GM12864 (cell line): ENCODE measurements around the gene BZW2.

Source experiments
- DNase-seq: peaks from one replicate; pipeline ENCODE4 v3.0.0-alpha.2; 2011; ENCODE audit warnings: low read depth
- H3K4me3 ChIP-seq: 2 replicates; pipeline ENCODE4 v1.5.1; 2011; ENCODE audit warnings: mild to moderate bottlenecking, low read depth, low read length, control low read depth
- TF ChIP-seq, protein P1 (sequence below): IDR thresholded peaks from 2 replicates; pipeline ENCODE4 v1.5.1; 2011; ENCODE audit warnings: low read depth, mild to moderate bottlenecking, moderate library complexity, low read length, control low read depth, inconsistent platforms; ENCODE audit errors: missing control alignments

BZW2 gene

DNA sequence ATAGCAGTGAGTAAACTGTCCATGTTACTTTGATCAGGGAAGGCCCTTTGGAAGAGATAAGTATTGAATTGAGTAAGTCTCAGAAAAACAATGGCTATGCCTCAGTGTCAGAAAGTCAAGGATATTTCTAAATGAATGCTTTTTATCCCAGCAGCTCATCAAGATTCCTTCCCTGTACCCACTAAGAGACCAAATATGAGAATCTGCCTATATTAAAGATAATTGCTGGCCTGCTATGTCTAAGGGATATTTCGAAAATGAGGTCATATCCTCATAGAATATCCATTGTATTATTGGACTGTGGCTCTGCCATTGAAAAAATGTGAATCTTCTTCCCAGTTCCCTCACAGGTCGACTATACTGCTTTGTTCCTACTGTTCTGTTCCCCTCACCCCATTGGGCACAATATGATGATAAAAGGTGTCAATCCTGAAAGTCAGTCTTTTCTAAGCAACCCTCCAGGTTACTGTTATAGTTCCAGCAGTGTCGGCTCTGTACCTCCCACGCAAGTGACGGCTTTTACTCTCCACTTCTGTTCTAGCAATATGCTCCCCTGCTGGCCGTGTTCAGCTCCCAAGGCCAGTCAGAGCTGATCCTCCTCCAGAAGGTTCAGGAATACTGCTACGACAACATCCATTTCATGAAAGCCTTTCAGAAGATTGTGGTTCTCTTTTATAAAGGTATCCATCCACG is 51.7 kb downstream of the BZW2 start:
- no peak overlapping the region for H3K4me3 ChIP-seq
- DNase-seq: no peak
- TF ChIP-seq, protein P1, sequence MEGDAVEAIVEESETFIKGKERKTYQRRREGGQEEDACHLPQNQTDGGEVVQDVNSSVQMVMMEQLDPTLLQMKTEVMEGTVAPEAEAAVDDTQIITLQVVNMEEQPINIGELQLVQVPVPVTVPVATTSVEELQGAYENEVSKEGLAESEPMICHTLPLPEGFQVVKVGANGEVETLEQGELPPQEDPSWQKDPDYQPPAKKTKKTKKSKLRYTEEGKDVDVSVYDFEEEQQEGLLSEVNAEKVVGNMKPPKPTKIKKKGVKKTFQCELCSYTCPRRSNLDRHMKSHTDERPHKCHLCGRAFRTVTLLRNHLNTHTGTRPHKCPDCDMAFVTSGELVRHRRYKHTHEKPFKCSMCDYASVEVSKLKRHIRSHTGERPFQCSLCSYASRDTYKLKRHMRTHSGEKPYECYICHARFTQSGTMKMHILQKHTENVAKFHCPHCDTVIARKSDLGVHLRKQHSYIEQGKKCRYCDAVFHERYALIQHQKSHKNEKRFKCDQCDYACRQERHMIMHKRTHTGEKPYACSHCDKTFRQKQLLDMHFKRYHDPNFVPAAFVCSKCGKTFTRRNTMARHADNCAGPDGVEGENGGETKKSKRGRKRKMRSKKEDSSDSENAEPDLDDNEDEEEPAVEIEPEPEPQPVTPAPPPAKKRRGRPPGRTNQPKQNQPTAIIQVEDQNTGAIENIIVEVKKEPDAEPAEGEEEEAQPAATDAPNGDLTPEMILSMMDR: no peak

DNA sequence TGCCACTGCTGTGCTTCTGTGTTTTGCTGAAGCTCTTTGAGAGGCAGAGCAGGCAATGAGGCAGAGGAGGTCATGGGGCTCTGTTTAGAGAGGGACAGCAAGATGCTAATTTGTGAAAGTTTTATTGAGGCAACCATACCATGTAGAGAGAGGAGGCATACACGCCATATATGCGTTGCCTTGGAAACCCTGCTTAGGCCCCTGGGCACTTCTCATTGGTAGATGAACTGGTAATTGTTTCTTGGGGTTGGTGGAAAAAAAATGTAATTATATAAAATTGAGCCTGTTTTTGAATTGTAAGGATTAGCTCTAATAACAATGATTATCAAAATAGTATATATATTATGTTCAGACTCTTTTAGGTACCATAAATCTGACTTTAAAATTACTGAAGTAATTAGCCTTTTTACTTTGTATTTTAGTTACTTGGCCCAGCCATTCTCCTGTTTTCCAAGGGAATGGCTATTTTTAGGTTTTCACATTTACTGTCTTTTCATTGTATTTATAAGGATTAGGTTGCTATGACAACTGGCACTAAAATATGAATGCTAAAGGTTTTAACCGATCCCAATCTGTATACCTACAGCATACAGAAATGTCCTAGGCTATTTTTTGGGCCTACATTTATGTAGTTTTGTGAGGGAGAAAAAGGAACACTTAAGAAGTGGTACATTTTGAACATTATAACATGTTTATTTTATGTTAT is 52.4 kb downstream of the BZW2 start:
- H3K4me3 ChIP-seq: no peak overlapping the region
- TF ChIP-seq, protein P1: no peak
- no peak for DNase-seq

DNA sequence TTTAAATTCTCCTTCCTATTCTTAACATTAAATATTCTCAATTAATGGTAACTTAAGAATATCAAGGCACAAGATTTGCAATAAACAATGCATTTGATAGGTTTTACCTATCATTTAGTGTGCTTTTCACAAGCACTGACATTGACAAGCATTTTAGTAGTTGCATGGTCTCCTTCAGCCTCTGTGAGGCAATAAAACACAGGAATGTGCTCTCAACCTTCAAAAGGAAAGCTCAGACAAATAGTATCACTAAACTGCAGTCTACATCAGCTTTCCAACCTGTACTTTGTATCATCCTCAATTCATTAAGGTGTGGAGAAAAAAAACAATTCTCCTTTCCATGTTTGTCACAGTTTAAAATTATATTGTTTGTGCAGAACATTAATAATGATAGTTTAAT is 56.5 kb downstream of the BZW2 start:
- TF ChIP-seq, protein P1: no peak
- no peak for DNase-seq
- H3K4me3 ChIP-seq: no peak overlapping the region

DNA sequence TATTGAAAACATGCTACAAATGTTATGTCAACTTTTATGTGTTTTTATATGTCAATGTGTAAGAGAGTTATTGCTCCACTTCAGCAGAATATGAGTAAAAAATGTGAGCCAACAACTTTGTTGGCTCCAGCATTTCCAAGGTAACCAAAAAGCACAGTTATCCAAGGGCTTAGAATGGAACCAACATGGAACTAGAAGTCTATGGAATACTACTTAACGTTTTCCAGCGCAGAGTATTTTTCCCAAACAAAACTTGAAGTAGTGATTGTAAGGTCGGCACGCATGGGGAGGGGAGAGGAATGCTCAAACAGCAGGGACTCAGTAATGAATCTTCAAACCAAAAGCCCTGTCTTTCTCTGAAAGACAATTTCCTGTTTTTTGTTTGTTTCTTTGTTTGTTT is 62.5 kb downstream of the BZW2 start:
- TF ChIP-seq, protein P1: no peak
- no peak for DNase-seq
- H3K4me3 ChIP-seq: no peak overlapping the region

DNA sequence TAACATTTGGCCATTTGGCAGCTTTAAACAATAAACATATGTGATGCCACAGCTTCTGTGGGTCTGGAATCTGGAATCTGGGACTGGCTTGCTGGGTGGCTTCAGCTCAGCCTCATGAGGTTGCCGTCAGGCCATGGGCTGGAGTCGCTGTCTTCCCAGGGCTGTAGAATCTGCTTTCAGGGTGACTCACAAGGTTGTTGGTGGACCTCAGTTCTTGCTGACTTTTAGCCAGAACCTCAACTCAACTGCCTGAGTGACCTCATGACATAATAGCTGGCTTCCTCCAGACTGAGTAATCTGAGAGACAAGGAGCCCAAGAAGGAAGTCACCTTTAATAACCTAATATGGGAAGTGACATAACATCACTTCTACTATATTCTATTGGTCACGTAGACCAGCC is 63.0 kb downstream of the BZW2 start:
- no peak overlapping the region for H3K4me3 ChIP-seq
- TF ChIP-seq, protein P1: no peak
- no peak for DNase-seq

DNA sequence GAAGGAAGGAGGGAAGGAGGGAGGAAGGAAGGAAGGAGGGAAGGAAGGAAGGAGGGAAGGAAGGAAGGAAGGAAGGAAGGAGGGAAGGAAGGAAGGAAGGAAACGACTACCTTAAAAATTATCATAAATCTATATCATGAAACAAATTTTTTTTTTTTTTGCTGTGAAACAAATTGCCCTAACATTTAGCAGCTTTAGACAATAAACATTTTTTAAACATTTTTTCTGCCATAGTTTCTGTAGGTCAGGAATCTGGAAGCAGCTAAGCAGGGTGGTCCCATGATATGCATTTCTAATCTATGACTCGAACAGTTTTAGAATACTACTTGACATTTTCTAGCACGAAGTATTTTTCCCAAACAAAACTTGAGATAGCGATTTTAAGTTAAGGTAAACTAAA is 64.7 kb downstream of the BZW2 start:
- no peak overlapping the region for H3K4me3 ChIP-seq
- TF ChIP-seq, protein P1: no peak
- DNase-seq: no peak

DNA sequence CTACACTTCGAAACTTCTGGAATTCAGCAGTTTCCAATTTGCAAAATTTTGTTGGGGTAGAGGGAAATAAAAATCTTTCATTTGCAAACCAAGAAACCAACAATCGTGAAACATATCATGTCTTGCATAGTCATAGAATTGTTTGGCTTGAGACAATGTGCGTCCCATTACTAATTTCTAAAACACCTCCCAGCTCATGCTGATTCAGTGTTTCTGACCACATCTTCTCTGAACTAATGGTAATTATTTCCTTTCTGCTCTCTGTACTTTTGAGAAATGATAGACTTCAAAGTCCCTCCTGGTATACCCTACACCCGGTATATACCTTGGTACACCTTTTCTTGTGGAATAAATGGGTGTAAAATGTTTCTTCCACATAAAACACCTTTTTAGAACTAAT is 65.7 kb downstream of the BZW2 start:
- TF ChIP-seq, protein P1: no peak
- H3K4me3 ChIP-seq: no peak overlapping the region
- no peak for DNase-seq
